ENCODE results near the gene B3GALNT1. TPM values are rescaled to one million over a fixed set of nuclear protein-coding genes. Genes with fewer than 3 reads are reported as not detected.

The B3GALNT1 gene
- total and polyA plus RNA-seq, 4 donors = 4.6 to 24.0 (median 15.3) TPM

DNA sequence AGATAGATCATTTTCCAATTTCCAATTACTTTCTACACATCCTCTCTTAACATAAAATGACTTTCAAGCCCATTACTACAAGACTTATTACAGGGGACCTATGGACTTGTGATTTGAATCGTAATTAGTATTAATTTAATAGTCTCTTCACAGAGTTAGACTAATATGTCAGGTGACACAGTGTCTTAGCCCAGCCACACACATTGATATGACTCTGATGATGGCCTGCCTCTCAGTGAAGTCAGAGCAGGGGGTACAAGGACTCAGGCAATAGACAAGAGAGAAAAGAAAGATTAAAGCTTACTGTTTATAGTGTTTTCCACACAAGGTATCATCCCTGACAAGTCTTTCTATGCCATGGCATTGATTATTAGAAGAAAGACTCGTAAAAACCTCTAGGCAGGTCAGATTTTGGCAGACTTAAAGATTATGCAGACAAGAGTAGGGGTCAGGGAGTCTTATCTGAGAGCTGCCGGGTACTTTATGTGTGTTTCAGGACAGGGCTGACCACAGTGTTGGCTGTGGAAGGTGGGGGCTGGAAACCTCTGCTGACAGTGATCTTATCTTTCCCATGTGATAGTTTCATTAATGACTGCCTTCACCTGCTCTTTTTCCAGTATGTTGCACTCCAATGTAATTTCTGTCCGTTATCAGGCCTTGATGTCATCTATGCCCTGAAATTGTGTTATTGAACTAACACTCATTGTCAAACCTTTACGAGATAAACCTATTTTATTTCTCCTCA is 50.1 kb downstream of the B3GALNT1 start:
- Histone ChIP-seq H3K4me3 (no peak overlapping the region), H3K4me1 (ENCODE audit: control insufficient read depth in 5 of 5, insufficient read depth in 5 of 5, low read length in 5 of 5) (no peaks in the 10 kb centered on the region), H3K9ac (ENCODE audit: insufficient read depth in 1 of 2, low read length in 2 of 2) (no peak overlapping the region), H3K27me3 (ENCODE audit: control insufficient read depth in 3 of 3, insufficient read depth in 3 of 3, low read length in 2 of 3) (no peaks in the 10 kb centered on the region), H3K27ac (ENCODE audit: low read depth in 1 of 2, low read length in 1 of 2) (no peak overlapping the region), H3K9me3 (ENCODE audit: control insufficient read depth in 4 of 4, insufficient read depth in 3 of 4, low read length in 3 of 4) (no peaks in the 10 kb centered on the region), H3K36me3 (ENCODE audit: control insufficient read depth in 4 of 4, insufficient read depth in 4 of 4, low read length in 4 of 4) (no peaks in the 10 kb centered on the region)
- ATAC-seq (ENCODE audit: insufficient read depth, low FRiP score) = no peak
- no peak for TF ChIP-seq CTCF (IDR thresholded peaks at IDR 0.05; ENCODE audit: control extremely low read depth, extremely low read depth)
- no peak for DNase-seq
- WGBS, 2 donors = 84% methylated on average over 5 of the region's 5 CpGs

- no peak for TF ChIP-seq CTCF (IDR thresholded peaks at IDR 0.05; ENCODE audit: control extremely low read depth, extremely low read depth)
- Histone ChIP-seq H3K4me1 (ENCODE audit: control insufficient read depth in 5 of 5, insufficient read depth in 5 of 5, low read length in 5 of 5) (no peaks in the 10 kb centered on the region), H3K27ac (ENCODE audit: low read depth in 1 of 2, low read length in 1 of 2) (no peak overlapping the region), H3K36me3 (ENCODE audit: control insufficient read depth in 4 of 4, insufficient read depth in 4 of 4, low read length in 4 of 4) (no peaks in the 10 kb centered on the region), H3K4me3 (no peak overlapping the region), H3K27me3 (ENCODE audit: control insufficient read depth in 3 of 3, insufficient read depth in 3 of 3, low read length in 2 of 3) (no peaks in the 10 kb centered on the region), H3K9ac (ENCODE audit: insufficient read depth in 1 of 2, low read length in 2 of 2) (no peak overlapping the region), H3K9me3 (ENCODE audit: control insufficient read depth in 4 of 4, insufficient read depth in 3 of 4, low read length in 3 of 4) (no peaks in the 10 kb centered on the region)
- WGBS, 2 donors = 95% methylated on average over 6 of the region's 6 CpGs
- ATAC-seq (ENCODE audit: insufficient read depth, low FRiP score) = no peak
- DNase-seq = no peak
Observed at GRCh38 chr3:161051856-161052255, 53.3 kb downstream of the B3GALNT1 start.

- H3K4me1 ChIP-seq (ENCODE audit: control insufficient read depth in 5 of 5, insufficient read depth in 5 of 5, low read length in 5 of 5) = no peaks in the 10 kb centered on the region
- WGBS, 2 donors = 63 to 83% methylated on average over 3 of the region's 3 CpGs
- no peaks in the 10 kb centered on the region for H3K9me3 ChIP-seq (ENCODE audit: control insufficient read depth in 4 of 4, insufficient read depth in 3 of 4, low read length in 3 of 4)
- no peak for ATAC-seq (ENCODE audit: insufficient read depth, low FRiP score)
- H3K9ac ChIP-seq (ENCODE audit: insufficient read depth in 1 of 2, low read length in 2 of 2) = no peak overlapping the region
- no peak overlapping the region for H3K4me3 ChIP-seq
- no peak for DNase-seq
- H3K36me3 ChIP-seq (ENCODE audit: control insufficient read depth in 4 of 4, insufficient read depth in 4 of 4, low read length in 4 of 4) = no peaks in the 10 kb centered on the region
- TF ChIP-seq CTCF (IDR thresholded peaks at IDR 0.05; ENCODE audit: control extremely low read depth, extremely low read depth) = no peak
- no peak overlapping the region for H3K27ac ChIP-seq (ENCODE audit: low read depth in 1 of 2, low read length in 1 of 2)
- H3K27me3 ChIP-seq (ENCODE audit: control insufficient read depth in 3 of 3, insufficient read depth in 3 of 3, low read length in 2 of 3) = no peaks in the 10 kb centered on the region
Observed at GRCh38 chr3:161050935-161051334, 54.2 kb downstream of the B3GALNT1 start.
